Camera-type eye (tissue), 1 donor: Measurements from ENCODE around the gene SELP. TPM values are rescaled to one million over a fixed set of nuclear protein-coding genes. Genes with fewer than 3 reads are reported as not detected.

Source experiments
- total RNA-seq: library from RNA; depleted of rRNA; stranded (reverse); fragments of >200 nt; gene quantifications from one replicate; pipeline ENCODE4 v1.2.3, GENCODE V29; 2014

SELP gene
- 9.5 TPM for total RNA-seq

GRCh38 chr1:169630006-169630405, at the start of gene SELP:
Gene SELP, minus strand, starts transcription at chr1:169630124. Its CDS starts 50 bp downstream, at chr1:169630074.

GRCh38 chr1:169586395-169587255, 43.3 kb downstream of the SELP start, which contains the start of gene F5:
Gene F5, minus strand, starts transcription at chr1:169586481. Its CDS starts 95 bp downstream, at chr1:169586386.

Other genes with a start within 250 kb of the SELP start
- gene CCDC181, start 202.7 kb downstream of the SELP start, total RNA-seq, result 57.0 TPM
- 44.3 TPM for gene SLC19A2, start 144.2 kb downstream of the SELP start, total RNA-seq
- 11.3 TPM for gene F5, start 43.6 kb downstream of the SELP start, total RNA-seq
- gene SELL, start 81.5 kb upstream of the SELP start, total RNA-seq, result 5.2 TPM
- gene SELE, start 104.0 kb upstream of the SELP start, total RNA-seq, result 6.9 TPM
- gene METTL18, start 164.8 kb upstream of the SELP start, total RNA-seq, result 12.3 TPM